Measurements from ENCODE around the gene FILIP1. TPM values are rescaled to one million over a fixed set of nuclear protein-coding genes. Genes with fewer than 3 reads are reported as not detected.

The FILIP1 gene
- total RNA-seq, 1 donor from 2014 or later = 3.2 TPM

GRCh38 chr6:75478929-75479328 is 14.7 kb downstream of the FILIP1 start:
- no peak for DNase-seq (ENCODE audit: extremely low spot score in 2 of 2)
- H3K4me1 ChIP-seq = no peaks in the 10 kb centered on the region
- H3K36me3 ChIP-seq = no peaks in the 10 kb centered on the region
- TF ChIP-seq CTCF (IDR thresholded peaks at IDR 0.05) = no peak
- no peak for TF ChIP-seq POLR2A (IDR thresholded peaks at IDR 0.05)
- no peak for TF ChIP-seq POLR2AphosphoS5 (IDR thresholded peaks at IDR 0.05; ENCODE audit: insufficient read depth in 1 of 2, low read depth in 1 of 2)
- no peak overlapping the region for H3K4me3 ChIP-seq
- H3K9me3 ChIP-seq = no peaks in the 10 kb centered on the region
- H3K27ac ChIP-seq = no peak overlapping the region
- no peaks in the 10 kb centered on the region for H3K27me3 ChIP-seq
- intact Hi-C loops (cut with DNase I) = no loop called here

GRCh38 chr6:75472885-75473284 is 20.7 kb downstream of the FILIP1 start:
- H3K36me3 ChIP-seq = no peaks in the 10 kb centered on the region
- H3K27ac ChIP-seq = no peak overlapping the region
- DNase-seq (ENCODE audit: extremely low spot score in 2 of 2) = no peak
- intact Hi-C loops (cut with DNase I) = no loop called here
- H3K4me3 ChIP-seq = no peak overlapping the region
- H3K27me3 ChIP-seq = no peaks in the 10 kb centered on the region
- no peaks in the 10 kb centered on the region for H3K9me3 ChIP-seq
- TF ChIP-seq POLR2AphosphoS5 (IDR thresholded peaks at IDR 0.05; ENCODE audit: insufficient read depth in 1 of 2, low read depth in 1 of 2) (no peak), POLR2A (IDR thresholded peaks at IDR 0.05) (no peak), CTCF (IDR thresholded peaks at IDR 0.05) (no peak)
- no peaks in the 10 kb centered on the region for H3K4me1 ChIP-seq

GRCh38 chr6:75467966-75468365 is 25.6 kb downstream of the FILIP1 start:
- no peak overlapping the region for H3K27ac ChIP-seq
- H3K4me1 ChIP-seq = no peaks in the 10 kb centered on the region
- no peaks in the 10 kb centered on the region for H3K9me3 ChIP-seq
- intact Hi-C loops (cut with DNase I) = no loop called here
- TF ChIP-seq POLR2A (IDR thresholded peaks at IDR 0.05) (no peak), POLR2AphosphoS5 (IDR thresholded peaks at IDR 0.05; ENCODE audit: insufficient read depth in 1 of 2, low read depth in 1 of 2) (no peak), CTCF (IDR thresholded peaks at IDR 0.05) (no peak)
- no peak overlapping the region for H3K4me3 ChIP-seq
- DNase-seq (ENCODE audit: extremely low spot score in 2 of 2) = no peak
- no peaks in the 10 kb centered on the region for H3K27me3 ChIP-seq
- H3K36me3 ChIP-seq = no peaks in the 10 kb centered on the region

GRCh38 chr6:75467284-75467683 is 26.3 kb downstream of the FILIP1 start:
- no peak for TF ChIP-seq POLR2AphosphoS5 (IDR thresholded peaks at IDR 0.05; ENCODE audit: insufficient read depth in 1 of 2, low read depth in 1 of 2)
- TF ChIP-seq POLR2A (IDR thresholded peaks at IDR 0.05) = no peak
- TF ChIP-seq CTCF (IDR thresholded peaks at IDR 0.05) = no peak
- DNase-seq (ENCODE audit: extremely low spot score in 2 of 2) = no peak
- Histone ChIP-seq H3K4me3 (no peak overlapping the region), H3K9me3 (no peaks in the 10 kb centered on the region), H3K4me1 (no peaks in the 10 kb centered on the region), H3K27ac (no peak overlapping the region), H3K27me3 (no peaks in the 10 kb centered on the region), H3K36me3 (no peaks in the 10 kb centered on the region)
- intact Hi-C loops (cut with DNase I) = no loop called here

- no peak for TF ChIP-seq POLR2AphosphoS5 (IDR thresholded peaks at IDR 0.05; ENCODE audit: insufficient read depth in 1 of 2, low read depth in 1 of 2)
- TF ChIP-seq POLR2A (IDR thresholded peaks at IDR 0.05) = no peak
- no peak for TF ChIP-seq CTCF (IDR thresholded peaks at IDR 0.05)
- H3K9me3 ChIP-seq = no peaks in the 10 kb centered on the region
- intact Hi-C loops (cut with DNase I) = no loop called here
- no peaks in the 10 kb centered on the region for H3K36me3 ChIP-seq
- DNase-seq (ENCODE audit: extremely low spot score in 2 of 2) = no peak
- H3K27me3 ChIP-seq = no peaks in the 10 kb centered on the region
- no peak overlapping the region for H3K27ac ChIP-seq
- no peaks in the 10 kb centered on the region for H3K4me1 ChIP-seq
- H3K4me3 ChIP-seq = no peak overlapping the region
These were observed 27.0 kb downstream of the FILIP1 start for GRCh38 chr6:75466636-75467035.
